Measurements from ENCODE around the gene CNOT6L. TPM values are rescaled to one million over a fixed set of nuclear protein-coding genes. Genes with fewer than 3 reads are reported as not detected.
A peak's percentile ranks its signal among the peaks of the same experiment; 100 is the strongest.

The CNOT6L gene
- total and polyA plus RNA-seq, 2 of the 13 experiments (the other 11 are each of a cell fraction or from before 2014, with no cell fraction given) = 7.9 to 13.5 TPM

DNA sequence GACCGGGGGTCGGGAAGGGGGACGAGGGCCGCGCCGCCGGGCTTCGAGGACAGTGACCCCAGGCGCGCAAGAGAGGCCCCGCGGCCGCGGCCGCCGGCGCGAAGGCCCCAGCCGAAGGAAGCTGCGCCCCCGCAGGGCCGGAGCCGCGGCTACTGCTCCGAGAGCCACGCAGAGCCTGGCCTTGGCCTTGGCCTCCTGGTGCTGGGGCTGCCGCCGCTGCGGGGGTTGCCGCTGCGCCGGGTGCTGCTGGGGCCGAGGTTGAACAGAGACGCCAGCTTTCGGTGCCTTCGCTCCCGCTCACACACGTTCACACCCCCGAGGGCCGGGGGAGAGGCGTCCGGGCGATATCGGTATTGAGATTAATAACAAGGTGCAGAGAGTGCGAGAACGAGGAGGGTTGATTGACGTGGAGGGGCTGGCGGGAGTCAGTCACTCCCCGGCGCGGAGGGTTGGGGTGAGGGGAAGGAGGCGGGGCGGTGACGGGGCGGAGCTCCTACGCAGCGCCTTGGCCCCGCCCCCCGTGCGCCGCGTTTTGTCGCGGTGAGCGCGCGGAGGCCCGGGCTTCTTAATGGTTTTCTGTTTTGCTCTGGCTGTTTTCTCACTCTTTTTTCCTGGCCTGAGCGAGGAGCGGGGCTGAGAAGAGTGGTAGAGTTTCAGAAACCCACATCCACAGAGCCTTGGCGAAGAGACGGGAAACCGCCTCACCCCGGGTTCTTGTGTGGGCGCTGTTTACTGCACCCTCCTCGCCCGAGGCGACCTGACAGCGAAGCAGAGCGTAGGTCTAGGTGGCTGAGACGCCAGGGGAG lies 878 bp upstream of the CNOT6L start (continued):
- TF ChIP-seq, protein P1, sequence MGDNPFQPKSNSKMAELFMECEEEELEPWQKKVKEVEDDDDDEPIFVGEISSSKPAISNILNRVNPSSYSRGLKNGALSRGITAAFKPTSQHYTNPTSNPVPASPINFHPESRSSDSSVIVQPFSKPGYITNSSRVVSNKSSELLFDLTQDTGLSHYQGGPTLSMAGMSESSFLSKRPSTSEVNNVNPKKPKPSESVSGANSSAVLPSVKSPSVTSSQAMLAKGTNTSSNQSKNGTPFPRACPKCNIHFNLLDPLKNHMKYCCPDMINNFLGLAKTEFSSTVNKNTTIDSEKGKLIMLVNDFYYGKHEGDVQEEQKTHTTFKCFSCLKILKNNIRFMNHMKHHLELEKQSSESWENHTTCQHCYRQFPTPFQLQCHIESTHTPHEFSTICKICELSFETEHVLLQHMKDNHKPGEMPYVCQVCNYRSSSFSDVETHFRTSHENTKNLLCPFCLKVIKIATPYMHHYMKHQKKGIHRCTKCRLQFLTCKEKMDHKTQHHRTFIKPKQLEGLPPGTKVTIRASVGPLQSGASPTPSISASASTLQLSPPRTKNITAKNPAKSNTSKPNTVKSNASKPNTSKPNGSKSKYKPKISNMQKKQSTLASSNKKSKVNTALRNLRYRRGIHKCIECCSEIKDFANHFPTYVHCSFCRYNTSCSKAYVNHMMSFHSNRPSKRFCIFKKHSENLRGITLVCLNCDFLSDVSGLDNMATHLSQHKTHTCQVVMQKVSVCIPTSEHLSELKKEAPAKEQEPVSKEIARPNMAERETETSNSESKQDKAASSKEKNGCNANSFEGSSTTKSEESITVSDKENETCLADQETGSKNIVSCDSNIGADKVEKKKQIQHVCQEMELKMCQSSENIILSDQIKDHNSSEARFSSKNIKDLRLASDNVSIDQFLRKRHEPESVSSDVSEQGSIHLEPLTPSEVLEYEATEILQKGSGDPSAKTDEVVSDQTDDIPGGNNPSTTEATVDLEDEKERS (CRISPR knock-in tag; IDR thresholded peaks at IDR 0.05) = 0 out of 2 replicates have a peak, but pooled peaks have one; percentile 27
- TF ChIP-seq ZNF552 (CRISPR knock-in tag; IDR thresholded peaks at IDR 0.05; ENCODE audit: borderline replicate concordance) (no peak), KLF16 (CRISPR knock-in tag; IDR thresholded peaks at IDR 0.05) (peak in 1 of 2 experiments; percentile 65; a peak in 2 of 4 replicates), NFKB2 (CRISPR knock-in tag; IDR thresholded peaks at IDR 0.05; ENCODE audit: borderline replicate concordance) (peak; percentile 24; the same call in 1 of the 2 replicates), SPEN (CRISPR knock-in tag; IDR thresholded peaks at IDR 0.05; ENCODE audit: low read depth) (peak; percentile 47; the same call in 1 of the 2 replicates), KLF12 (CRISPR knock-in tag; IDR thresholded peaks at IDR 0.05; ENCODE audit: borderline replicate concordance) (peak; percentile 47; the same call in 1 of the 2 replicates), PAX8 (CRISPR knock-in tag; IDR thresholded peaks at IDR 0.05; ENCODE audit: borderline replicate concordance) (no peak), SP2 (CRISPR knock-in tag; IDR thresholded peaks at IDR 0.05) (no peak), IRF2 (CRISPR knock-in tag; IDR thresholded peaks at IDR 0.05) (peak; percentile 70; the same call in 1 of the 2 replicates)
- TF ChIP-seq, protein P2, sequence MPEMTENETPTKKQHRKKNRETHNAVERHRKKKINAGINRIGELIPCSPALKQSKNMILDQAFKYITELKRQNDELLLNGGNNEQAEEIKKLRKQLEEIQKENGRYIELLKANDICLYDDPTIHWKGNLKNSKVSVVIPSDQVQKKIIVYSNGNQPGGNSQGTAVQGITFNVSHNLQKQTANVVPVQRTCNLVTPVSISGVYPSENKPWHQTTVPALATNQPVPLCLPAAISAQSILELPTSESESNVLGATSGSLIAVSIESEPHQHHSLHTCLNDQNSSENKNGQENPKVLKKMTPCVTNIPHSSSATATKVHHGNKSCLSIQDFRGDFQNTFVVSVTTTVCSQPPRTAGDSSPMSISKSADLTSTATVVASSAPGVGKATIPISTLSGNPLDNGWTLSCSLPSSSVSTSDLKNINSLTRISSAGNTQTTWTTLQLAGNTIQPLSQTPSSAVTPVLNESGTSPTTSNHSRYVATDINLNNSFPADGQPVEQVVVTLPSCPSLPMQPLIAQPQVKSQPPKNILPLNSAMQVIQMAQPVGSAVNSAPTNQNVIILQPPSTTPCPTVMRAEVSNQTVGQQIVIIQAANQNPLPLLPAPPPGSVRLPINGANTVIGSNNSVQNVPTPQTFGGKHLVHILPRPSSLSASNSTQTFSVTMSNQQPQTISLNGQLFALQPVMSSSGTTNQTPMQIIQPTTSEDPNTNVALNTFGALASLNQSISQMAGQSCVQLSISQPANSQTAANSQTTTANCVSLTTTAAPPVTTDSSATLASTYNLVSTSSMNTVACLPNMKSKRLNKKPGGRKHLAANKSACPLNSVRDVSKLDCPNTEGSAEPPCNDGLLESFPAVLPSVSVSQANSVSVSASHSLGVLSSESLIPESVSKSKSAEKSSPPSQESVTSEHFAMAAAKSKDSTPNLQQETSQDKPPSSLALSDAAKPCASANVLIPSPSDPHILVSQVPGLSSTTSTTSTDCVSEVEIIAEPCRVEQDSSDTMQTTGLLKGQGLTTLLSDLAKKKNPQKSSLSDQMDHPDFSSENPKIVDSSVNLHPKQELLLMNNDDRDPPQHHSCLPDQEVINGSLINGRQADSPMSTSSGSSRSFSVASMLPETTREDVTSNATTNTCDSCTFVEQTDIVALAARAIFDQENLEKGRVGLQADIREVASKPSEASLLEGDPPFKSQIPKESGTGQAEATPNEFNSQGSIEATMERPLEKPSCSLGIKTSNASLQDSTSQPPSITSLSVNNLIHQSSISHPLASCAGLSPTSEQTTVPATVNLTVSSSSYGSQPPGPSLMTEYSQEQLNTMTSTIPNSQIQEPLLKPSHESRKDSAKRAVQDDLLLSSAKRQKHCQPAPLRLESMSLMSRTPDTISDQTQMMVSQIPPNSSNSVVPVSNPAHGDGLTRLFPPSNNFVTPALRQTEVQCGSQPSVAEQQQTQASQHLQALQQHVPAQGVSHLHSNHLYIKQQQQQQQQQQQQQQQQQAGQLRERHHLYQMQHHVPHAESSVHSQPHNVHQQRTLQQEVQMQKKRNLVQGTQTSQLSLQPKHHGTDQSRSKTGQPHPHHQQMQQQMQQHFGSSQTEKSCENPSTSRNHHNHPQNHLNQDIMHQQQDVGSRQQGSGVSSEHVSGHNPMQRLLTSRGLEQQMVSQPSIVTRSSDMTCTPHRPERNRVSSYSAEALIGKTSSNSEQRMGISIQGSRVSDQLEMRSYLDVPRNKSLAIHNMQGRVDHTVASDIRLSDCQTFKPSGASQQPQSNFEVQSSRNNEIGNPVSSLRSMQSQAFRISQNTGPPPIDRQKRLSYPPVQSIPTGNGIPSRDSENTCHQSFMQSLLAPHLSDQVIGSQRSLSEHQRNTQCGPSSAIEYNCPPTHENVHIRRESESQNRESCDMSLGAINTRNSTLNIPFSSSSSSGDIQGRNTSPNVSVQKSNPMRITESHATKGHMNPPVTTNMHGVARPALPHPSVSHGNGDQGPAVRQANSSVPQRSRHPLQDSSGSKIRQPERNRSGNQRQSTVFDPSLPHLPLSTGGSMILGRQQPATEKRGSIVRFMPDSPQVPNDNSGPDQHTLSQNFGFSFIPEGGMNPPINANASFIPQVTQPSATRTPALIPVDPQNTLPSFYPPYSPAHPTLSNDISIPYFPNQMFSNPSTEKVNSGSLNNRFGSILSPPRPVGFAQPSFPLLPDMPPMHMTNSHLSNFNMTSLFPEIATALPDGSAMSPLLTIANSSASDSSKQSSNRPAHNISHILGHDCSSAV (CRISPR knock-in tag; IDR thresholded peaks at IDR 0.05; ENCODE audit: borderline replicate concordance) = no peak
- TF ChIP-seq, protein P3, sequence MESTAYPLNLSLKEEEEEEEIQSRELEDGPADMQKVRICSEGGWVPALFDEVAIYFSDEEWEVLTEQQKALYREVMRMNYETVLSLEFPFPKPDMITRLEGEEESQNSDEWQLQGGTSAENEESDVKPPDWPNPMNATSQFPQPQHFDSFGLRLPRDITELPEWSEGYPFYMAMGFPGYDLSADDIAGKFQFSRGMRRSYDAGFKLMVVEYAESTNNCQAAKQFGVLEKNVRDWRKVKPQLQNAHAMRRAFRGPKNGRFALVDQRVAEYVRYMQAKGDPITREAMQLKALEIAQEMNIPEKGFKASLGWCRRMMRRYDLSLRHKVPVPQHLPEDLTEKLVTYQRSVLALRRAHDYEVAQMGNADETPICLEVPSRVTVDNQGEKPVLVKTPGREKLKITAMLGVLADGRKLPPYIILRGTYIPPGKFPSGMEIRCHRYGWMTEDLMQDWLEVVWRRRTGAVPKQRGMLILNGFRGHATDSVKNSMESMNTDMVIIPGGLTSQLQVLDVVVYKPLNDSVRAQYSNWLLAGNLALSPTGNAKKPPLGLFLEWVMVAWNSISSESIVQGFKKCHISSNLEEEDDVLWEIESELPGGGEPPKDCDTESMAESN (CRISPR knock-in tag; conservative IDR thresholded peaks at IDR 0.05) = peak; percentile 69; the same call in 1 of the 2 replicates
